GM12874 (cell line): ENCODE results near the gene MCF2L.

ENCODE experiments used
- TF ChIP-seq, protein P1 (sequence below): IDR thresholded peaks from 2 replicates; pipeline ENCODE4 v1.5.1; 2011; ENCODE audit warnings: low read depth, mild to moderate bottlenecking, control low read depth, low read length, moderate library complexity; ENCODE audit not compliant: insufficient read depth

Gene MCF2L

GRCh38 chr13:113058988-113059850, 90.2 kb downstream of the MCF2L start:
- TF ChIP-seq, protein P1, sequence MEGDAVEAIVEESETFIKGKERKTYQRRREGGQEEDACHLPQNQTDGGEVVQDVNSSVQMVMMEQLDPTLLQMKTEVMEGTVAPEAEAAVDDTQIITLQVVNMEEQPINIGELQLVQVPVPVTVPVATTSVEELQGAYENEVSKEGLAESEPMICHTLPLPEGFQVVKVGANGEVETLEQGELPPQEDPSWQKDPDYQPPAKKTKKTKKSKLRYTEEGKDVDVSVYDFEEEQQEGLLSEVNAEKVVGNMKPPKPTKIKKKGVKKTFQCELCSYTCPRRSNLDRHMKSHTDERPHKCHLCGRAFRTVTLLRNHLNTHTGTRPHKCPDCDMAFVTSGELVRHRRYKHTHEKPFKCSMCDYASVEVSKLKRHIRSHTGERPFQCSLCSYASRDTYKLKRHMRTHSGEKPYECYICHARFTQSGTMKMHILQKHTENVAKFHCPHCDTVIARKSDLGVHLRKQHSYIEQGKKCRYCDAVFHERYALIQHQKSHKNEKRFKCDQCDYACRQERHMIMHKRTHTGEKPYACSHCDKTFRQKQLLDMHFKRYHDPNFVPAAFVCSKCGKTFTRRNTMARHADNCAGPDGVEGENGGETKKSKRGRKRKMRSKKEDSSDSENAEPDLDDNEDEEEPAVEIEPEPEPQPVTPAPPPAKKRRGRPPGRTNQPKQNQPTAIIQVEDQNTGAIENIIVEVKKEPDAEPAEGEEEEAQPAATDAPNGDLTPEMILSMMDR, result no peak

DNA sequence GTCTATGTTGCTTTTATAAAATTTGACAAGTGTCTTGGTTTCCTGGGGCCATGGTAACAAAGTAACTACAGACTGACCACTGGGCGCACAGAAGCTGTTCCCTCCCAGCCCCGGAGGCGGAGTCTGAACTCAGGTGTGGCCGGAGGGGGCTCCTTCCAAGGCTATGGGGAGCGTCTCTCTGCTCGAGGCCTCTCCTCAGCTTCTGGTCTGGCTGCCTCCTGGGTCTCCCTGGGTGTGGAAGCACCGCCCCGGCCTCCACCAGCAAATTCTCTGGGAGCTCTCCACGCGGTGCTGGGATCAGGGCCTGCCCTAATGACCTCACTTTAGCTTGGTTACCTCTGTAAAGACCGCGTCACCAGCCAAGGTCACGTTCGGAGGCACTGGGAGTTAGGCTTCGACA, 90.9 kb downstream of the MCF2L start:
- TF ChIP-seq, protein P1, result no peak

GRCh38 chr13:113060557-113061270, 91.7 kb downstream of the MCF2L start:
- TF ChIP-seq, protein P1, result no peak

- TF ChIP-seq, protein P1, result no peak
Measured at GRCh38 chr13:113061271-113061625, 92.2 kb downstream of the MCF2L start.

- TF ChIP-seq, protein P1, result no peak
Measured at GRCh38 chr13:113061796-113062425, 92.9 kb downstream of the MCF2L start.

DNA sequence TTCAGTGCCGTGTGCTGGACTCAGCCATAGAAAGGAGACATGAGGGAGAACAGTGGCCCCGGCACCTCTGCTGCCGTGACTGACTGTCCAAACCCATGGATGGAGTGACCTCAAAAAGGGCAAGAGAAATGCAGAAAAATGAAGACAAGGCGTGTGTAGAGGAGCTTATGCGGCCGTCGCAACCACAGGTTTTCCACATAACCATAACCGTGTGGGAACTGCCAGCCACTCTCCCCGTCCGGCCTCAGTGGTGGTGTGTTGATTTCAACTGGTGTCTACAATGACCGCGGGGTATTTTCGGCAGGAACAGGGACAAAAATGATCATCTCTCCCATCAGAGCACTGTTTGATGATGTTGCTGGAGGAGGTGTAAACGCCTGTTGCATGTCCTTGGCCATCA, 93.7 kb downstream of the MCF2L start:
- TF ChIP-seq, protein P1, result no peak

GRCh38 chr13:113063091-113063491, 94.1 kb downstream of the MCF2L start:
- TF ChIP-seq, protein P1, result no peak
